Measurements from ENCODE around the gene DDR2. TPM values are rescaled to one million over a fixed set of nuclear protein-coding genes. Genes with fewer than 3 reads are reported as not detected.

Gene DDR2
- total RNA-seq, 2 experiments from 2014 or later, result 0.22 to 0.42 TPM

DNA sequence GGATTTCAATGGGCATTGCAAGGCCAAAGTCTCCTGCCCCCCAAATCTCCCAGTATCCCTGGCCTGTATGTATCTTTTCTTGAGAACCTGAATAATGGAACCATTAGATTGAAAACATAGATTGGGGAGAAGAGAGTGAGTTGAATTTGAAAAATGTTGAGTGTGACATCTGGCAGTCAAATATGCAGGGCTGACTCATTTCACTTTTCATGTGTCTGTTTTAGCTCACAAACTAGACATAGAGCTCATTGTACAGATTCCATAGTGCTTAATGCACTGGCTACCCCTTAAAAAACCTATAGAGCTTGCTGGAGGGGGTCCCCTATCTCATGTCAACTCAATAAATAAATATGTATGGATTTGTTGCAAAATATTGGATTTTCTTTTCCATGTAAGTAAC, 30.8 kb downstream of the DDR2 start:
- TF ChIP-seq, protein P1, sequence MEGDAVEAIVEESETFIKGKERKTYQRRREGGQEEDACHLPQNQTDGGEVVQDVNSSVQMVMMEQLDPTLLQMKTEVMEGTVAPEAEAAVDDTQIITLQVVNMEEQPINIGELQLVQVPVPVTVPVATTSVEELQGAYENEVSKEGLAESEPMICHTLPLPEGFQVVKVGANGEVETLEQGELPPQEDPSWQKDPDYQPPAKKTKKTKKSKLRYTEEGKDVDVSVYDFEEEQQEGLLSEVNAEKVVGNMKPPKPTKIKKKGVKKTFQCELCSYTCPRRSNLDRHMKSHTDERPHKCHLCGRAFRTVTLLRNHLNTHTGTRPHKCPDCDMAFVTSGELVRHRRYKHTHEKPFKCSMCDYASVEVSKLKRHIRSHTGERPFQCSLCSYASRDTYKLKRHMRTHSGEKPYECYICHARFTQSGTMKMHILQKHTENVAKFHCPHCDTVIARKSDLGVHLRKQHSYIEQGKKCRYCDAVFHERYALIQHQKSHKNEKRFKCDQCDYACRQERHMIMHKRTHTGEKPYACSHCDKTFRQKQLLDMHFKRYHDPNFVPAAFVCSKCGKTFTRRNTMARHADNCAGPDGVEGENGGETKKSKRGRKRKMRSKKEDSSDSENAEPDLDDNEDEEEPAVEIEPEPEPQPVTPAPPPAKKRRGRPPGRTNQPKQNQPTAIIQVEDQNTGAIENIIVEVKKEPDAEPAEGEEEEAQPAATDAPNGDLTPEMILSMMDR (IDR thresholded peaks at IDR 0.05), result no peak
- H3K9me3 ChIP-seq (ENCODE audit: control insufficient read depth in 1 of 2, insufficient read depth in 1 of 2, low read length in 2 of 2), result no peaks in the 10 kb centered on the region
- CTCF ChIA-PET, result no interaction called here
- intact Hi-C loops (cut with DNase I, micrococcal nuclease), result no loop called here
- Mint-ChIP-seq H3K9me3 (no peaks in the 10 kb centered on the region), H3K36me3 (ENCODE audit: low read depth) (no peaks in the 10 kb centered on the region), H3K4me3 (no peak overlapping the region), H3K27ac (no peak overlapping the region), H3K27me3 (peaks cover 6% of the 10 kb centered on the region), H3K4me1 (ENCODE audit: low read depth) (no peaks in the 10 kb centered on the region)
- no peaks in the 10 kb centered on the region for H3K27me3 ChIP-seq (ENCODE audit: control insufficient read depth in 1 of 2, insufficient read depth in 2 of 2, low read length in 2 of 2)
- H3K36me3 ChIP-seq (ENCODE audit: insufficient read depth, low read length), result no peaks in the 10 kb centered on the region
- no peak for DNase-seq
- no peaks in the 10 kb centered on the region for H3K4me1 ChIP-seq (ENCODE audit: insufficient read depth, low read length)
- H3K27ac ChIP-seq (ENCODE audit: low read depth in 1 of 2, low read length in 2 of 2), result no peak overlapping the region
- POLR2A ChIA-PET, result no interaction called here
- ATAC-seq (ENCODE audit: poor library complexity), result no peak
- no peak overlapping the region for H3K4me3 ChIP-seq (ENCODE audit: low read length)

DNA sequence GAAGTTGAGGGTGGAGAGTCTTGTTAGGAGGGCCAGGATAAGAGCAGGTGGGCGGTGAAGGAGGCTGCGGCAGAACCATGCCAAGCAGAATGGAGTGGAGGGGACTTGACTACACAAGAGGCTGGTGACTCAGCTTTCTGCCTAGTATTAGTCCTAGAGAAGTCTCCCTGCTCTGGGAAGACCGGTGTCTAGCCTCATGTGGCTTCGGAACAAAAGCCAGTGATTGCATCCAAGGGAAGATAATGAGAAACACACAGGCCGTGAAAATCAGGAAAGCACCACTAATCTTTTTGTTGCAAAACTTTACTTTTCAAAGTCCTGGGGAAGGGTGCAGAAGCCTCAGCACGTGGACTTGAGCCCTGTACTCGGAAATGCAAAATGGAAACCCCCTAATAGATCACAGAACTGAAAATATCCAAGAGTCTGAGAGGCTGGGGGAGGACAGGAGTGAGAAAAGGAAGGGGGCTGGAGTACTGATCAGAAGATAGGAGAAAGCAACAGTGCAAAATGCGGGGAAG, 31.4 kb downstream of the DDR2 start:
- no peak for ATAC-seq (ENCODE audit: poor library complexity)
- intact Hi-C loops (cut with DNase I, micrococcal nuclease), result no loop called here

DNA sequence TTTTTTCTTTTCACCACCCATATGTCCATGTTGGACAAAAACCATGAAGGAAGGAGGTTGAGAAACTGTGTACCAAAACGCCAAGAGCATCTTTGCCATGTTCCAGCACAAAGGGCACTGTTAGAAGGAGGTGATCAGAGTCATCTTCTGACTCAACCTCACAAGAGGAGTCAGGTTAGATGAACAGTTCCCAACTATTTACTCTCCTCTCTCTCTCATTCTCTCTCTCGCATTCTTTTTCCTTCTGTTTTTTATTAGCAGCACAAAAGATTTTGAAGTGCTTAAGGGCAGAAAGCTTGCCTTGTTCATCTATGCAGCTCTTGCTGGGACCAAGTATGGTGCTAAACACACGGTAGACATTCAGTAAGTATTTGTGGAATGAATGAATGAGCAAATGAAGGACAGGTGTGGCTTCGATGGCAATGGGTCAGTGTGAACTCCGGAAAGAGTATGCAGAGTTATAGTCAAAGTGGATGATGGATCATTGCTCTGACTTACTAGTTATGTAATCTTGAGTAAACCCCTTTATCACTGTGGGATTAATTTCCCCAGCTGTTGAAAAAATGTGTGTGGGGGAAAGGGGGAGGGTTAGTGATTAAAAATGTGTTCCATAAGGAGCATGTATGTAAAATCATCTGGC, 33.9 kb downstream of the DDR2 start:
- Mint-ChIP-seq H3K4me3 (no peak overlapping the region), H3K4me1 (ENCODE audit: low read depth) (no peaks in the 10 kb centered on the region), H3K27me3 (peaks cover 6% of the 10 kb centered on the region), H3K27ac (no peak overlapping the region), H3K36me3 (ENCODE audit: low read depth) (no peaks in the 10 kb centered on the region), H3K9me3 (no peaks in the 10 kb centered on the region)
- ChIA-PET CTCF (no interaction called here), POLR2A (no interaction called here)
- TF ChIP-seq, protein P1 (IDR thresholded peaks at IDR 0.05), result no peak
- intact Hi-C loops (cut with DNase I, micrococcal nuclease), result no loop called here
- H3K36me3 ChIP-seq (ENCODE audit: insufficient read depth, low read length), result no peaks in the 10 kb centered on the region
- no peak for ATAC-seq (ENCODE audit: poor library complexity)
- no peak for DNase-seq
- H3K9me3 ChIP-seq (ENCODE audit: control insufficient read depth in 1 of 2, insufficient read depth in 1 of 2, low read length in 2 of 2), result no peaks in the 10 kb centered on the region
- H3K4me3 ChIP-seq (ENCODE audit: low read length), result no peak overlapping the region
- H3K4me1 ChIP-seq (ENCODE audit: insufficient read depth, low read length), result no peaks in the 10 kb centered on the region
- H3K27me3 ChIP-seq (ENCODE audit: control insufficient read depth in 1 of 2, insufficient read depth in 2 of 2, low read length in 2 of 2), result peaks cover 0 to 3% of the 10 kb centered on the region in 2 experiments
- H3K27ac ChIP-seq (ENCODE audit: low read depth in 1 of 2, low read length in 2 of 2), result no peak overlapping the region

More for the DNA sequence above, 31.4 kb downstream of the DDR2 start:
- ChIA-PET POLR2A (no interaction called here), CTCF (no interaction called here)
- H3K27me3 ChIP-seq (ENCODE audit: control insufficient read depth in 1 of 2, insufficient read depth in 2 of 2, low read length in 2 of 2), result peaks cover 0 to 3% of the 10 kb centered on the region in 2 experiments
- no peaks in the 10 kb centered on the region for H3K9me3 ChIP-seq (ENCODE audit: control insufficient read depth in 1 of 2, insufficient read depth in 1 of 2, low read length in 2 of 2)
- TF ChIP-seq, protein P1 (IDR thresholded peaks at IDR 0.05), result no peak
- Mint-ChIP-seq H3K27me3 (peaks cover 6% of the 10 kb centered on the region), H3K9me3 (no peaks in the 10 kb centered on the region), H3K36me3 (ENCODE audit: low read depth) (no peaks in the 10 kb centered on the region), H3K4me3 (no peak overlapping the region), H3K4me1 (ENCODE audit: low read depth) (no peaks in the 10 kb centered on the region), H3K27ac (no peak overlapping the region)
- H3K27ac ChIP-seq (ENCODE audit: low read depth in 1 of 2, low read length in 2 of 2), result no peak overlapping the region
- H3K4me1 ChIP-seq (ENCODE audit: insufficient read depth, low read length), result no peaks in the 10 kb centered on the region
- DNase-seq, result no peak
- H3K36me3 ChIP-seq (ENCODE audit: insufficient read depth, low read length), result no peaks in the 10 kb centered on the region
- H3K4me3 ChIP-seq (ENCODE audit: low read length), result no peak overlapping the region

Data from CD4-positive, alpha-beta T cell (primary cell).